Ovary (tissue), 3 donors: ENCODE data around the gene CD209.

Source experiments
- EP300 ChIP-seq: sonication (generic); formaldehyde crosslinking; IDR thresholded peaks from one replicate; pipeline ENCODE4 v1.6.1; 2017; ENCODE audit warnings: antibody characterized with exemption
- TF ChIP-seq, protein P1 (sequence below), 3 donors: fragments of 450-650 bp in 2 of 3; fragments of 200-600 bp in 1 of 3; IDR thresholded peaks; one replicate each; pipeline versions ENCODE4 v1.5.1 to v1.8.0; 2016 to 2022; ENCODE audit warnings: antibody characterized with exemption in 3 of 3, mild to moderate bottlenecking in 1 of 3
- donor health status: DM: no; HTN: no; CAD: no.

DNA sequence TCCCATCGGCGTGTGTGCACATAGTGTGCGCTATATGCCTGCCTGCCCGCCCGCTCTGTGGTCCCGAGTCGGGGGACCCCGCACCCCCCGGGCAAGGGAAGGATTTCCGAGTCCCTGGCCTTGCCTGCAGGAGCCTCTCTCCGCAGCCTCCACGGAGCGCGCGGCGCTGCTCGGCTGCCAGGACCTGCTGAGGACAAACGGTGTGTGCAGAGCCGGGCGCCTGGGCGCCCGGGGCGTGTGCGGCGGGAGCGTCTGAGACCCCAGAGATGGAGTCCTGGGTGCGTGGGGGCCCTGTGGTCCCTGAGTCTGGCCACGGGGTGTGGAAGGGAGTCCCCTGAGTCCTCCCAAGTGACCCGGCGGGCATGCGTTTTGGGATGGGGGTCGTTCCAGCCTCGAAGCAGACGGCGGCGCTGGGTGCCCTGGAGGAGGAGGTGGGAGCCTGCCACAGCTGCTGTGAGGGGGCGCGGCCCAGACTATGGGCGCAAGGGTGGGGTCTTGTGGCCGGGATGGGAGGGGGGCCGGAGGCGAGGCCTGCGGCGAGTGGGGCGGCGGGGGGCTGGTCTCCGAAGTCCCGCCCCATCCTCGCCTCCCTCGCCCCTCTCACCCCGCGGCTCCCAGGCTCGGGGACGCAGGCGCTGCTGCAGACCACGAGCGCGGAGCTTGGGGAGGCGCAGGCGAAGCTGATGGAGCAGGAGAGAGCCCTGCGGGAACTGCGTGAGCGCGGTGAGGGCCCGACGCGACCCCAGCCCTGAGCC lies 41.0 kb upstream of the CD209 start:
- TF ChIP-seq, protein P1, sequence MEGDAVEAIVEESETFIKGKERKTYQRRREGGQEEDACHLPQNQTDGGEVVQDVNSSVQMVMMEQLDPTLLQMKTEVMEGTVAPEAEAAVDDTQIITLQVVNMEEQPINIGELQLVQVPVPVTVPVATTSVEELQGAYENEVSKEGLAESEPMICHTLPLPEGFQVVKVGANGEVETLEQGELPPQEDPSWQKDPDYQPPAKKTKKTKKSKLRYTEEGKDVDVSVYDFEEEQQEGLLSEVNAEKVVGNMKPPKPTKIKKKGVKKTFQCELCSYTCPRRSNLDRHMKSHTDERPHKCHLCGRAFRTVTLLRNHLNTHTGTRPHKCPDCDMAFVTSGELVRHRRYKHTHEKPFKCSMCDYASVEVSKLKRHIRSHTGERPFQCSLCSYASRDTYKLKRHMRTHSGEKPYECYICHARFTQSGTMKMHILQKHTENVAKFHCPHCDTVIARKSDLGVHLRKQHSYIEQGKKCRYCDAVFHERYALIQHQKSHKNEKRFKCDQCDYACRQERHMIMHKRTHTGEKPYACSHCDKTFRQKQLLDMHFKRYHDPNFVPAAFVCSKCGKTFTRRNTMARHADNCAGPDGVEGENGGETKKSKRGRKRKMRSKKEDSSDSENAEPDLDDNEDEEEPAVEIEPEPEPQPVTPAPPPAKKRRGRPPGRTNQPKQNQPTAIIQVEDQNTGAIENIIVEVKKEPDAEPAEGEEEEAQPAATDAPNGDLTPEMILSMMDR (IDR thresholded peaks at IDR 0.05), result no peak
- no peak for TF ChIP-seq EP300
